Large intestine (tissue), 3 donors: ENCODE data around the gene FNDC1. TPM values are rescaled to one million over a fixed set of nuclear protein-coding genes. Genes with fewer than 3 reads are reported as not detected.

Source experiments
- DNase-seq, 2 donors: peaks; one replicate each; pipeline versions ENCODE4 v3.0.0 to v3.0.0-alpha.2; 2013
- H3K27ac ChIP-seq: one replicate; pipeline ENCODE4 v1.5.1; 2013; ENCODE audit warnings: low read length
- H3K27me3 ChIP-seq: 2 replicates; pipeline ENCODE4 v1.6.1; 2013; ENCODE audit warnings: low read length; ENCODE audit not compliant: control insufficient read depth, insufficient read depth
- H3K36me3 ChIP-seq: 2 replicates; pipeline ENCODE4 v1.6.1; 2013; ENCODE audit warnings: low read length; ENCODE audit not compliant: control insufficient read depth, insufficient read depth
- H3K4me1 ChIP-seq: one replicate; pipeline ENCODE4 v1.6.1; 2013; ENCODE audit warnings: low read length; ENCODE audit not compliant: control insufficient read depth, insufficient read depth
- H3K4me3 ChIP-seq: one replicate; pipeline ENCODE4 v1.5.1; 2013; ENCODE audit warnings: low read length
- H3K9me3 ChIP-seq: one replicate; pipeline ENCODE4 v1.6.1; 2013; ENCODE audit warnings: mild to moderate bottlenecking, low read depth, low read length, moderate library complexity; ENCODE audit not compliant: control insufficient read depth
- WGBS: methylation state at CpG from one replicate; pipeline ENCODE4 v1.1.5; 2013; ENCODE audit warnings: low lambda C conversion rate; ENCODE audit not compliant: insufficient coverage; 5-methylcytosine and 5-hydroxymethylcytosine counted together
- polyA plus RNA-seq: library from polyadenylated mRNA; unstranded; fragments of 120-200 nt; gene quantifications from one replicate; pipeline ENCODE4 v1.2.1, GENCODE V29; 2013

FNDC1 gene
- polyA plus RNA-seq, 1 donor, result 22.0 TPM

DNA sequence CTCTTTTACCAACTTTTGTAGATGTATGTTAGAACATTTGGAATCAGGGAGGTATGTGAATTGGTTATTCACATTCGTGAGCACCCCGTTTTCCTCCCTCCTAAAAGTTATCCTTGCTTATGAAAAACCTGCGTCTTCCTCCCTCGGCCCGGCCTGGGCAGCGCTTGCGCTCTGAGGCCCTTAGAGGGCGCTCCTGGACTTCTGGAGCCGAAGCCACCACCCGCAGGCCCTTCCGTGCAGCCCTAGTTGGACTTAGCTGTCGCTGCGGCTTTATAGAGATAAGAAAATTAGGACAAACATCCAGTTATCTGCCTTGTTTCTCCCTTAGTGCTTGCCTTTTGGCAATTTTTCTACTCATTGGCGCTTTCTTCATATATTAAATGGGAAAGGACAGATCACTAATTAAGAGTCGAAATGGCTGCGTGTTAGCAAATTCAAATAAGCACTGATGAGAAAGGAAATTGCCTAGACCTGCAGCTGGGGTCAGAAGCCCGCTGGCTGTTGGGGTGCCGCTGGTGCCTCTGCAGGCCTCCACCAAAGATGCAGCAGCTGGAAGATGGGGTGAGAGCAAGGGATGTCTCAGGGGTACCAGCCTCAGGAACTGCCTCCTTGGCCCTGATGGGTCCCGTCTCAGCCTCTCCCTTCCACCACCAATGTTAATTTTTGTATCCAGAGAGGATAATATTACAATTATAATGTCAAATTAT is 5.2 kb downstream of the FNDC1 start:
- Histone ChIP-seq H3K4me1 (no peaks in the 10 kb centered on the region), H3K27ac (no peak overlapping the region), H3K4me3 (no peak overlapping the region), H3K9me3 (peaks cover 3% of the 10 kb centered on the region), H3K36me3 (no peaks in the 10 kb centered on the region), H3K27me3 (peaks cover 49% of the 10 kb centered on the region)
- DNase-seq, result peak; percentile 42 to 47
- WGBS, result no CpG with 5 or more reads among the region's 19 CpGs

DNA sequence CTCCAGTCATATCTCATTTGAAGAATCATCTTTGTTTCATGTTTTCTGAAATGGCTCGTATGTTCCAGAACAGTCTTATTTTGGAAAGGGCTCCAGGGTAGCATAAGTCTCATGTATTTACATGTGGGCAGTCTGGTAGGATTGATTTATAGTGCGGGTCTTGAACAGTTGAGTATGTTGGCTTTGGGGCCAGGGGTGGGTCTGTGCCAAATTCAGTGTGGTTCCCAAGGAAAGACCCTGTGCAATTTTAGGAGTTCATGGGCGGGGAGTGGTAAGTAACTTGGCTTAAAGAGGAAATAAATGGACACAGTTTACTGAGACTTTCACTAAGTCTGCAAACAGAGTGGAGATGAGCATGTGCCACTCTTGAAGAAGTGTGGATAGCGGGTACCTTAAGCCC is 7.7 kb downstream of the FNDC1 start:
- Histone ChIP-seq H3K4me1 (no peaks in the 10 kb centered on the region), H3K36me3 (no peaks in the 10 kb centered on the region), H3K9me3 (no peaks in the 10 kb centered on the region), H3K27me3 (peaks cover 28% of the 10 kb centered on the region), H3K4me3 (no peak overlapping the region), H3K27ac (no peak overlapping the region)
- no peak for DNase-seq
- no CpG with 5 or more reads among the region's 4 CpGs for WGBS

- DNase-seq, result no peak
- Histone ChIP-seq H3K27me3 (peaks cover 17% of the 10 kb centered on the region), H3K27ac (no peak overlapping the region), H3K4me3 (no peak overlapping the region), H3K36me3 (no peaks in the 10 kb centered on the region), H3K9me3 (no peaks in the 10 kb centered on the region), H3K4me1 (no peaks in the 10 kb centered on the region)
- no CpG with 5 or more reads among the region's 9 CpGs for WGBS
Measured at GRCh38 chr6:159178847-159179246, 9.6 kb downstream of the FNDC1 start.

- Histone ChIP-seq H3K27ac (no peak overlapping the region), H3K9me3 (no peaks in the 10 kb centered on the region), H3K4me1 (no peaks in the 10 kb centered on the region), H3K4me3 (no peak overlapping the region), H3K36me3 (no peaks in the 10 kb centered on the region), H3K27me3 (peaks cover 10% of the 10 kb centered on the region)
- 100% methylated on average over 2 of the region's 4 CpGs for WGBS
- DNase-seq, result no peak
Measured at GRCh38 chr6:159180001-159180400, 10.8 kb downstream of the FNDC1 start.

GRCh38 chr6:159181914-159182313 is 12.7 kb downstream of the FNDC1 start:
- Histone ChIP-seq H3K27me3 (peaks cover 5% of the 10 kb centered on the region), H3K36me3 (no peaks in the 10 kb centered on the region), H3K4me3 (no peak overlapping the region), H3K9me3 (no peaks in the 10 kb centered on the region), H3K4me1 (no peaks in the 10 kb centered on the region), H3K27ac (no peak overlapping the region)
- DNase-seq, result no peak
- WGBS, result no CpG with 5 or more reads among the region's 2 CpGs

- Histone ChIP-seq H3K9me3 (no peaks in the 10 kb centered on the region), H3K4me1 (no peaks in the 10 kb centered on the region), H3K27ac (no peak overlapping the region), H3K27me3 (peaks cover 1% of the 10 kb centered on the region), H3K36me3 (no peaks in the 10 kb centered on the region), H3K4me3 (no peak overlapping the region)
- no peak for DNase-seq
- WGBS, result 100% methylated on average over 1 of the region's 1 CpG
Measured at GRCh38 chr6:159184559-159184958, 15.4 kb downstream of the FNDC1 start.

- H3K36me3 ChIP-seq, result no peaks in the 10 kb centered on the region
- WGBS, result no CpG with 5 or more reads among the region's 7 CpGs
- H3K9me3 ChIP-seq, result no peaks in the 10 kb centered on the region
- no peak overlapping the region for H3K27ac ChIP-seq
- H3K4me3 ChIP-seq, result no peak overlapping the region
- H3K27me3 ChIP-seq, result no peaks in the 10 kb centered on the region
- H3K4me1 ChIP-seq, result no peaks in the 10 kb centered on the region
- DNase-seq, result no peak
Measured at GRCh38 chr6:159190460-159190859, 21.3 kb downstream of the FNDC1 start.

DNA sequence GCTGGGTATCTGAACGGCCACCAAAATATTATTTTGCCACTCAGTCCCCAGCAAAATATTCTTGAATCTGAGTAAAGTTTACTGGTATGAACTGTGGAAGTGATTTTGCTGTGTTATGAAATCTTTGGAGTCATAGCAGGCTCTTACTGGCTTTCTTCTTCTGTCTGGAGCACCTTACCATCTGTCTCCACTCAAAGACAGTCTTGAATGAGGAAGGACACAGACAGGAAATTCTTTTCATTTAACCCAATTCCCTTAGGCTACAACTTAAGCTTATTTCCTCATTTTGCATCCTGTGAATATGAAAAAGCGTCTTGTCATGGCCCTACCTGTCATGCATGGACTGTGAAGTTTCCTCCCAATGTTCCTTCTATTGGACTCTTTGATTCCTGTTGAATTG is 24.7 kb downstream of the FNDC1 start:
- Histone ChIP-seq H3K4me1 (no peaks in the 10 kb centered on the region), H3K27ac (no peak overlapping the region), H3K4me3 (no peak overlapping the region), H3K36me3 (no peaks in the 10 kb centered on the region), H3K9me3 (no peaks in the 10 kb centered on the region), H3K27me3 (peaks cover 6% of the 10 kb centered on the region)
- no peak for DNase-seq
- WGBS, result 86% methylated on average over 1 of the region's 2 CpGs

GRCh38 chr6:159194421-159194820 is 25.2 kb downstream of the FNDC1 start:
- Histone ChIP-seq H3K4me3 (no peak overlapping the region), H3K4me1 (no peaks in the 10 kb centered on the region), H3K36me3 (no peaks in the 10 kb centered on the region), H3K27me3 (peaks cover 9% of the 10 kb centered on the region), H3K9me3 (no peaks in the 10 kb centered on the region), H3K27ac (no peak overlapping the region)
- WGBS, result 90% methylated on average over 2 of the region's 4 CpGs
- DNase-seq, result no peak

DNA sequence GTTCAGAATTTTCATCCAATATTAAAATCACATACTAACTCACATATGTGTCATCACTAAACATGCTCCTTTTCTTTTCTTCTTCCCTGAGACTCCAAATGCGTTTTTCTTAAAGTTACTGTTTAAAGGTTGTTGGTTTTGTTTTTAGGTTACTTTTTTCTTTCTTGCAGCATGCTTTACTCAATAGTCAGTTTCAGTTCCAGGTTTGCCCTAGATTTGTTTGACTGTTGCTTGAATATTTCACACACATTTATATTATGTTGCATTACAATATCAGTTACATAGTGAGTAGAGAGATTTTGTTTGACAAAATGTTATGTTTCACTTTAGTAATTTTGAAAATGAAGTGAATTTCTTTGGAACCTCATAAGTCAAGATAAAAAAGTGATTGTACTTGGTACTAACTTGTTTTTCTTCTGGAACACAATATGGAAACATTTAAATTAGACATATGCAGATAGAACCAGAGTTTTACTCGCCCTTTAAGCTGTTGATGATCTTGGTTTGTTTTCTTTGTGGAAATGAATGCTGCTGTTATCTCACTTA is 27.3 kb downstream of the FNDC1 start:
- Histone ChIP-seq H3K4me1 (no peaks in the 10 kb centered on the region), H3K4me3 (no peak overlapping the region), H3K27ac (no peak overlapping the region), H3K27me3 (peaks cover 9% of the 10 kb centered on the region), H3K36me3 (no peaks in the 10 kb centered on the region), H3K9me3 (no peaks in the 10 kb centered on the region)
- DNase-seq, result no peak
- 86% methylated on average over 1 of the region's 2 CpGs for WGBS

DNA sequence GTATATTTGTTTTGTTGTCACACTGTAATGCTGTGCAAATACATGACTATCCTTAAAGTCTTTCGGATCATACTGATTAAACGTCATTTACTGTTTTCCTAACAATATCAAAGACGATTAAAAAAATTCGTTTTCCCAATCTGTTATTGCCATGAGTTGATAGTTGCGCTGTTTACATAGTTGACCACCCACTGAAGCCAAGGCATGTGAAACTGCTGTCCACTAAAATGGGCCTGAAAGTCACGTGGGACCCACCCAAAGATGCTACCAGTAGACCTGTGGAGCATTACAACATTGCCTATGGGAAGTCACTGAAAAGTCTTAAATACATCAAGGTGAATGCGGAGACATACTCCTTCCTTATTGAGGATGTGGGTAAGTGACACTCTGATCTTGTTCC is 28.1 kb downstream of the FNDC1 start:
- no peak for DNase-seq
- Histone ChIP-seq H3K36me3 (no peaks in the 10 kb centered on the region), H3K27ac (no peak overlapping the region), H3K4me3 (no peak overlapping the region), H3K4me1 (no peaks in the 10 kb centered on the region), H3K27me3 (peaks cover 9% of the 10 kb centered on the region), H3K9me3 (no peaks in the 10 kb centered on the region)
- 90% methylated on average over 2 of the region's 7 CpGs for WGBS
